Upper lobe of left lung (tissue), 4 donors: ENCODE measurements around the gene DNAH1.

Experiments used
- CTCF ChIP-seq, 6 experiments: fragments of 450-650 bp in 4 of 6; fragments of 200-600 bp in 2 of 6; sonication (generic) in 2 of 6; IDR thresholded peaks; one replicate each; pipeline ENCODE4 v1.5.1; 2016 to 2019; ENCODE audit warnings: antibody characterized with exemption in 6 of 6
- EP300 ChIP-seq, 4 donors: sonication (generic); formaldehyde crosslinking; IDR thresholded peaks; one replicate each; pipeline ENCODE4 v1.5.1; 2017; ENCODE audit warnings: antibody characterized with exemption in 4 of 4, control low read depth in 2 of 4
- POLR2AphosphoS5 ChIP-seq, 2 donors: sonication (generic); formaldehyde crosslinking; IDR thresholded peaks; one replicate each; pipeline ENCODE4 v1.5.1; 2017; ENCODE audit warnings: antibody characterized with exemption in 2 of 2

- no peak for TF ChIP-seq CTCF (IDR thresholded peaks at IDR 0.05)
- no peak for TF ChIP-seq EP300 (IDR thresholded peaks at IDR 0.05)
- no peak for TF ChIP-seq POLR2AphosphoS5 (IDR thresholded peaks at IDR 0.05)
Measured at GRCh38 chr3:52433996-52434479, 117.9 kb downstream of the DNAH1 start.
